SJSA1 (cell line): ENCODE results near the gene XPR1. TPM values are rescaled to one million over a fixed set of nuclear protein-coding genes. Genes with fewer than 3 reads are reported as not detected.

ENCODE experiments used
- DNase-seq, 2 experiments: peaks; one replicate each; pipeline ENCODE4 v3.0.0-alpha.2; 2015 to 2020; ENCODE audit warnings: low spot score in 2 of 2, low read depth in 1 of 2
- H3K27ac ChIP-seq: fragments of 250-450 bp; sonication (Bioruptor Pico); 2 replicates; pipeline ENCODE4 v1.5.1; 2020; ENCODE audit warnings: mild to moderate bottlenecking, moderate library complexity
- H3K27me3 ChIP-seq: fragments of 250-450 bp; sonication (Bioruptor Pico); replicated peaks from 2 replicates; pipeline ENCODE4 v1.5.1; 2020; ENCODE audit warnings: mild to moderate bottlenecking, moderate library complexity
- H3K36me3 ChIP-seq: fragments of 250-450 bp; sonication (Bioruptor Pico); 2 replicates; pipeline ENCODE4 v1.5.1; 2020; ENCODE audit warnings: mild to moderate bottlenecking
- H3K4me1 ChIP-seq: fragments of 250-450 bp; sonication (Bioruptor Pico); replicated peaks from 2 replicates; pipeline ENCODE4 v1.6.1; 2021; ENCODE audit warnings: mild to moderate bottlenecking
- H3K4me3 ChIP-seq: fragments of 250-450 bp; sonication (Bioruptor Pico); 2 replicates; pipeline ENCODE4 v1.5.1; 2020; ENCODE audit warnings: mild to moderate bottlenecking
- H3K9me3 ChIP-seq: fragments of 250-450 bp; sonication (Bioruptor Pico); replicated peaks from 2 replicates; pipeline ENCODE4 v1.5.1; 2020; ENCODE audit warnings: mild to moderate bottlenecking
- total RNA-seq: library from RNA; depleted of rRNA; stranded (reverse); fragments of >200 nt; shearing (Covaris generic); gene quantifications from 2 replicates; pipeline ENCODE4 v1.2.3, GENCODE V29; 2014

Gene XPR1
- total RNA-seq, 1 experiment from 2014 or later: 19.6 TPM

GRCh38 chr1:180863158-180863775 lies 231.4 kb downstream of the XPR1 start:
- Histone ChIP-seq H3K4me1 (no peaks in the 10 kb centered on the region), H3K27ac (no peak overlapping the region), H3K4me3 (no peak overlapping the region), H3K36me3 (0 out of 2 replicates have a peak, but pooled peaks cover 2% of the 10 kb centered on the region), H3K9me3 (no peaks in the 10 kb centered on the region), H3K27me3 (no peaks in the 10 kb centered on the region)
- peak in 1 of 2 experiments; percentile 60 for DNase-seq

DNA sequence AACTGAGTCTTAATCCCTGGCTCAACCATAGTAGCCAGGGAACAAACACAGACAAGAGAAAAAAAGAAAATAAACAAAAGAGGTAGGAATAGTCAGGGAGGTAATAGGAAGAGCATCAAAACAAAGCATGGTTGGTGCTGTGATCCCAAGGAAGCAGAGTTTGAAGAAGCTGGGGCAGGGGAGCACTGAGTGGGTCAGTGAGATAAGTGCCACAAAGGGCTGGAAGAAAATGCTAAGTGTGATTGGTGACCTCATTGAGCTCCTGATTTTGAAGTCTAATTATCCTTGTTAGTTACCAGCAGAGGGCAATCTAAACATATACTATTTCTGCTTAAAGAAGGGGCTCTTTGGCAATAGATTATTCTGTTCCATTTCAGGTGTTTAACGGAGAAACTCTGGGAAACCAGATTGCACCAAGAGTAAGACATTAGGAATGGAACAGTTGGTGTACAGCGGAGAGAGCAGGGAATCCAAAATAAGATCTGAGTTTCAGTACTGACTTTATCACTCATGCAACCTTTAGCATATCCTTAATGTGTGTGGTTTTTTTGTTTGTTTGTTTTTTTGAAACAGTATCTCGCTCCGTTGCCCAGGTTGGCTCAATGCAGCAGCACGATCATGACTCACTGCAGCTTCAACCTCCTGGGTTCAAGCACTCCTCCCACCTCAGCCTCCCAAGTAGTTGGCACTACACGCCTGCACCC lies 250.1 kb downstream of the XPR1 start:
- H3K4me1 ChIP-seq: peaks cover 13% of the 10 kb centered on the region
- no peak overlapping the region for H3K27ac ChIP-seq
- no peaks in the 10 kb centered on the region for H3K27me3 ChIP-seq
- no peaks in the 10 kb centered on the region for H3K9me3 ChIP-seq
- peak in 1 of 2 experiments; percentile 57 for DNase-seq
- H3K4me3 ChIP-seq: no peak overlapping the region
- H3K36me3 ChIP-seq: no peaks in the 10 kb centered on the region

DNA sequence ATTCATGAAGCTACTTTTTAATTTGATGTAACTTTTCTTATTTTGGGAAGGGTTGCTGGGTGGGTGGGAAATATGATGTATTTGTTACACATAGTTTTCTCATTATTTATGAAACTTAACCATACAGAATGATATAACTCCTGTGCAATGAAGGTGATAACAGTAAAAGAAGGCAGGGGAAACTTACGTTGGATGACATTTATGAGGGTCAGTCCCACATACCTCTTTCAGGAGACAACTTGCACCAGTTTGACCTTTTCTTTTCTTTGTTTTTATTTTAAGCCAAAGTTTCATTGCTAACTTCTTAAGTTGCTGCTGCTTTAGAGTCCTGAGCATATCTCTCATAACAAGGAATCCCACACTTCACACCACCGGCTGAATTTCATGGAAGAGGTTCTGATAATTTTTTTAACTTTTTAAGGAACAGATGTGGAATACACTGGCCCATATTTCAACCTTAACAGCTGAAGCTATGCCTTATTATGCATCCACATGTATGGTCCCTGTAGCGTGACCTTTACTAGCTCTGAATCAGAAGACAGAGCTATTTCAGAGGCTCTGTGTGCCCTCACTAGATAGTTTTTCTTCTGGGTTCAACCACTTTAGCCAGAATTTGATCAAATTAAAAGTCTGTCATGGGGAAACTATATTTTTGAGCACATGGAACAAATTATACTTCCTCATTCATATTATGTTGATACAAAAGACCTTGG lies 252.9 kb downstream of the XPR1 start:
- no peaks in the 10 kb centered on the region for H3K9me3 ChIP-seq
- no peaks in the 10 kb centered on the region for H3K27me3 ChIP-seq
- no peaks in the 10 kb centered on the region for H3K36me3 ChIP-seq
- peaks cover 13% of the 10 kb centered on the region for H3K4me1 ChIP-seq
- no peak overlapping the region for H3K4me3 ChIP-seq
- H3K27ac ChIP-seq: no peak overlapping the region
- DNase-seq: no peak

DNA sequence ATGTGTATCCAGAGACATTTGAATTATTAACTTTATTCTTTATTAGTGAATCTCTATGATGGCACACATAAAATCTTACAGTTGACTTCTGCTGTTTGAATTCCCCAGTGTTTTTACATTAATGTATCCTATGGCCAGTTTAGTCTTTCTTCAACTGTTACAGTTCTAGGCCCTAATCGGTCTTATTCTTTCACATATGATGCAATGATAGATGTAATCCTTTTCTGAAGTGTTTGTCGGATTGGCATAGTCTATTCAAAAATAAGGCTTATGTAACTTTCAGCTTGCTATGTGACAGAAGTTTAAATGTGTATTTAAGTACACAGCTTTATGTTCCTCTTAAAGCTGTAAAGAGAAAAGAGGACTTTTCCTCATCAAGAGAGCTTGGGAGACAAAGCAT lies 254.5 kb downstream of the XPR1 start:
- Histone ChIP-seq H3K4me1 (peaks cover 10% of the 10 kb centered on the region), H3K9me3 (no peaks in the 10 kb centered on the region), H3K27me3 (no peaks in the 10 kb centered on the region), H3K27ac (no peak overlapping the region), H3K4me3 (no peak overlapping the region), H3K36me3 (no peaks in the 10 kb centered on the region)
- DNase-seq: no peak

DNA sequence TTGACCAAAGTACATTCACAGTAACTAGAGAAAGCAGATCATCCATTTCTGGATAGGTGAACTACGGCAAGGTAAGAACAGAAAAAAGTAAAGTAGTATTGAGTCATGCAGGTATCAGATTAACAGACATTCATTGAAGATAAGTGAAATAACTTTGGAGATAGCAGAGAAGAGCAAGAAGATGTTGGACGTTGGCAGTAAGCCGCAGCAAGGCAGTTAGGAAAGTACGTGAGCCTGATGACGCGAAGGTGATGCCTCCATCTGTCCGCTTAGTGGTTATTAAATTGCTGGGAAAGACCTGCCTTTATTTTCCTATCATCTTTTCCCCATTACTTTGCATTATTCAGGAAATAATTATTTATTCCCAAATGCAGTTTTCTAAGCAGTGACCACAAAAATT lies 256.0 kb downstream of the XPR1 start:
- no peaks in the 10 kb centered on the region for H3K36me3 ChIP-seq
- H3K4me1 ChIP-seq: no peaks in the 10 kb centered on the region
- no peak for DNase-seq
- no peak overlapping the region for H3K27ac ChIP-seq
- no peak overlapping the region for H3K4me3 ChIP-seq
- H3K27me3 ChIP-seq: no peaks in the 10 kb centered on the region
- no peaks in the 10 kb centered on the region for H3K9me3 ChIP-seq

DNA sequence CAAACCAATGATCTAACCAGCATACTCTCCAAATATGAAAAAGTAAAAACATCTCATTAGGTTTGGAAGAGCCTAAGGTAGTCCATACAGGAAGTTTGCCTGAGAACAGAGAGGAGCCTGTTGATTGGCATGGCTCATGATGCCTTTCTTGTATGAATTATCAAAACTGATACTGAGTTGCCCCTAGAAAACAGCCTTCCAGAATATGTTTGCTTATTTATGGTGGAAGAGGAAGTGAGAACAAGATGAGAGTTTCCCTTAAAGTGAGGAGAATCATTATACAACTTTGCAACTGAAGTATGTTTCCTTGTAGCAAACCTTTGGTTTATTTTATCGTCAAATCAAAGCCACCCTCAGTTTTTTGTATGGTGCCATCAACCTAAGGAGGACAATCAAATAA lies 257.0 kb downstream of the XPR1 start:
- no peaks in the 10 kb centered on the region for H3K27me3 ChIP-seq
- no peak overlapping the region for H3K4me3 ChIP-seq
- DNase-seq: no peak

DNA sequence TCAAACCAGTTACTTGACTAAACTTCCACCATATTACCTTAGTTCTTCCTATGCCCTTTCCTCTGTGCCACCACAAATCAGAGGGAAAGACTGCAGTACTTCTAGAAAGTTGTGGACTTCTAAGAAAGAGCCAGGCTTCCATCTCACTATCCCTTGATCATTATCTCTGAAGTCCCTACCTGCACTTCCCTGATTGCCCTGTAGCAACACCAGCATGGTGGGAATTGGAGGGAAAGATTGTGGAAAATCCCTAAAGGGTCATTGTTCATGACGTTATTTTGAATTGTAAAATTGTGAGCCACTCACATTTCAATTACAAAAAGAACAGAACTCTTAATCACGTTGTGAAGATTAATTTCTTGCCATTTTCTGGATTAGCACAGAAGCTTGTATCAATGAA lies 257.5 kb downstream of the XPR1 start:
- H3K4me3 ChIP-seq: no peak overlapping the region
- no peak for DNase-seq

More for the DNA sequence above, 257.0 kb downstream of the XPR1 start:
- H3K36me3 ChIP-seq: no peaks in the 10 kb centered on the region
- no peak overlapping the region for H3K27ac ChIP-seq
- H3K4me1 ChIP-seq: no peaks in the 10 kb centered on the region
- no peaks in the 10 kb centered on the region for H3K9me3 ChIP-seq

GRCh38 chr1:180892272-180892671 lies 260.4 kb downstream of the XPR1 start:
- H3K36me3 ChIP-seq: no peaks in the 10 kb centered on the region
- no peaks in the 10 kb centered on the region for H3K27me3 ChIP-seq
- no peaks in the 10 kb centered on the region for H3K9me3 ChIP-seq
- no peak for DNase-seq
- no peak overlapping the region for H3K4me3 ChIP-seq
- H3K27ac ChIP-seq: no peak overlapping the region
- no peaks in the 10 kb centered on the region for H3K4me1 ChIP-seq

More for the DNA sequence above, 257.5 kb downstream of the XPR1 start:
- Histone ChIP-seq H3K27ac (no peak overlapping the region), H3K9me3 (no peaks in the 10 kb centered on the region), H3K4me1 (no peaks in the 10 kb centered on the region), H3K27me3 (no peaks in the 10 kb centered on the region), H3K36me3 (no peaks in the 10 kb centered on the region)

- H3K27ac ChIP-seq: no peak overlapping the region
- H3K4me3 ChIP-seq: no peak overlapping the region
- H3K36me3 ChIP-seq: no peaks in the 10 kb centered on the region
- DNase-seq: no peak
- no peaks in the 10 kb centered on the region for H3K27me3 ChIP-seq
- no peaks in the 10 kb centered on the region for H3K9me3 ChIP-seq
- no peaks in the 10 kb centered on the region for H3K4me1 ChIP-seq
Observed at GRCh38 chr1:180892675-180893074, 260.9 kb downstream of the XPR1 start.

- Histone ChIP-seq H3K27me3 (no peaks in the 10 kb centered on the region), H3K9me3 (no peaks in the 10 kb centered on the region), H3K36me3 (no peaks in the 10 kb centered on the region), H3K27ac (no peak overlapping the region), H3K4me1 (no peaks in the 10 kb centered on the region), H3K4me3 (no peak overlapping the region)
- no peak for DNase-seq
Observed at GRCh38 chr1:180893614-180894013, 261.8 kb downstream of the XPR1 start.

GRCh38 chr1:180896161-180896560 lies 264.3 kb downstream of the XPR1 start:
- DNase-seq: no peak
- H3K36me3 ChIP-seq: no peaks in the 10 kb centered on the region
- no peaks in the 10 kb centered on the region for H3K9me3 ChIP-seq
- no peak overlapping the region for H3K27ac ChIP-seq
- no peak overlapping the region for H3K4me3 ChIP-seq
- H3K4me1 ChIP-seq: no peaks in the 10 kb centered on the region
- no peaks in the 10 kb centered on the region for H3K27me3 ChIP-seq

GRCh38 chr1:180898441-180899219 lies 266.8 kb downstream of the XPR1 start:
- Histone ChIP-seq H3K27ac (no peak overlapping the region), H3K4me3 (no peak overlapping the region), H3K36me3 (no peaks in the 10 kb centered on the region), H3K4me1 (no peaks in the 10 kb centered on the region), H3K27me3 (no peaks in the 10 kb centered on the region), H3K9me3 (no peaks in the 10 kb centered on the region)
- DNase-seq: no peak

GRCh38 chr1:180899262-180899661 lies 267.4 kb downstream of the XPR1 start:
- Histone ChIP-seq H3K36me3 (no peaks in the 10 kb centered on the region), H3K4me3 (no peak overlapping the region), H3K27ac (no peak overlapping the region), H3K4me1 (no peaks in the 10 kb centered on the region), H3K27me3 (no peaks in the 10 kb centered on the region), H3K9me3 (no peaks in the 10 kb centered on the region)
- no peak for DNase-seq
